HepG2 (cell line): ENCODE data around the gene CD300LG.
A peak's percentile ranks its signal among the peaks of the same experiment; 100 is the strongest.

Experiments
- CBX5 ChIP-seq: sonication (generic); formaldehyde crosslinking; IDR thresholded peaks from 2 replicates; pipeline ENCODE4 v1.4.0; 2020; ENCODE audit warnings: missing genetic modification reagents, borderline replicate concordance
- CHD2 ChIP-seq: IDR thresholded peaks from 2 replicates; pipeline ENCODE4 v1.6.1; 2011; ENCODE audit warnings: low read depth, low read length, improper control_type of control experiment
- CTCF ChIP-seq: sonication (generic); formaldehyde crosslinking; IDR thresholded peaks from 2 replicates; pipeline ENCODE4 v1.5.0; 2020; ENCODE audit warnings: mild to moderate bottlenecking, missing genetic modification reagents, moderate library complexity
- ETV6 ChIP-seq: sonication (generic); formaldehyde crosslinking; conservative IDR thresholded peaks from 2 replicates; pipeline ENCODE4 v1.4.0; 2020; ENCODE audit warnings: missing genetic modification reagents
- MXI1 ChIP-seq: IDR thresholded peaks from 3 replicates; pipeline ENCODE4 v1.6.1; 2012; ENCODE audit warnings: low read depth, low read length, inconsistent platforms, borderline replicate concordance
- POLR2A ChIP-seq, 2 experiments: IDR thresholded peaks; 2 replicates each; pipeline ENCODE4 v1.6.1; 2011; ENCODE audit warnings: low read depth in 2 of 2, low read length in 2 of 2, mild to moderate bottlenecking in 1 of 2, moderate library complexity in 1 of 2; ENCODE audit not compliant: insufficient read depth in 1 of 2
- SIN3A ChIP-seq: IDR thresholded peaks from 2 replicates; pipeline ENCODE4 v1.6.1; 2011; ENCODE audit warnings: low read depth, mild to moderate bottlenecking, control low read depth, low read length, borderline replicate concordance
- SMC3 ChIP-seq: IDR thresholded peaks from 2 replicates; pipeline ENCODE4 v1.6.1; 2011; ENCODE audit warnings: low read length, improper control_type of control experiment
- SUZ12 ChIP-seq: fragments of 150-350 bp; IDR thresholded peaks from 2 replicates; pipeline ENCODE4 v1.6.1; 2014; ENCODE audit warnings: low read depth, low read length
- USF2 ChIP-seq, 2 experiments: sonication (generic) in 1 of 2; formaldehyde crosslinking in 1 of 2; IDR thresholded peaks; 2 replicates each; pipeline versions ENCODE4 v1.5.1 to v1.6.1; 2011 to 2020; ENCODE audit warnings: borderline replicate concordance in 1 of 2, low read depth in 1 of 2, low read length in 1 of 2, mild to moderate bottlenecking in 1 of 2, missing genetic modification reagents in 1 of 2, moderate library complexity in 1 of 2
- ZFP37 ChIP-seq: sonication (generic); formaldehyde crosslinking; IDR thresholded peaks from 2 replicates; pipeline ENCODE4 v1.4.0; 2020; ENCODE audit warnings: missing genetic modification reagents, borderline replicate concordance
- ZNF18 ChIP-seq: sonication (generic); formaldehyde crosslinking; IDR thresholded peaks from 2 replicates; pipeline ENCODE4 v1.8.0; 2022; ENCODE audit warnings: mild to moderate bottlenecking, missing genetic modification reagents; ENCODE audit not compliant: insufficient replicate concordance
- ZNF274 ChIP-seq: sonication (generic); formaldehyde crosslinking; IDR thresholded peaks from 2 replicates; pipeline ENCODE4 v1.5.1; 2020; ENCODE audit warnings: mild to moderate bottlenecking, missing genetic modification reagents
- ZNF33B ChIP-seq: sonication (generic); formaldehyde crosslinking; IDR thresholded peaks from 2 replicates; pipeline ENCODE4 v1.5.1; 2020; ENCODE audit warnings: mild to moderate bottlenecking, missing genetic modification reagents

GRCh38 chr17:43878260-43879175 lies 31.5 kb downstream of the CD300LG start:
- TF ChIP-seq SUZ12 (no peak), SMC3 (no peak; the same call in 1 of the 2 replicates), ZNF18 (no peak), CBX5 (CRISPR knock-in tag) (peak; percentile 59; the same call in 1 of the 2 replicates), CHD2 (no peak), SIN3A (no peak), POLR2A (IDR thresholded peaks at IDR 0.05; ENCODE audit: insufficient read depth in 1 of 2, low read depth in 2 of 2, low read length in 2 of 2) (no peak), ZNF274 (CRISPR knock-in tag) (no peak), USF2 (IDR thresholded peaks at IDR 0.05; ENCODE audit: low read depth, low read length) (no peak), USF2 (CRISPR knock-in tag; IDR thresholded peaks at IDR 0.05; ENCODE audit: borderline replicate concordance) (no peak), ETV6 (CRISPR knock-in tag) (no peak), ZNF33B (CRISPR knock-in tag) (no peak), CTCF (peak; percentile 96), ZFP37 (CRISPR knock-in tag) (no peak), MXI1 (no peak)
